Measurements from ENCODE around the gene SLC26A1.

SLC26A1 gene

GRCh38 chr4:993111-994029 is at the start of gene SLC26A1:
Gene SLC26A1, minus strand, starts transcription at chr4:993404. Its CDS starts 1,701 bp downstream, at chr4:991703.
- DNase-seq, result no peak

GRCh38 chr4:1042352-1043055 is 49.3 kb upstream of the SLC26A1 start:
- no peak for DNase-seq

- no peak for DNase-seq
Observed at GRCh38 chr4:1041936-1042330, 48.7 kb upstream of the SLC26A1 start.

GRCh38 chr4:1041147-1041935 is 48.1 kb upstream of the SLC26A1 start:
- DNase-seq, result no peak

- DNase-seq, result no peak
Observed at GRCh38 chr4:1040344-1041146, 47.3 kb upstream of the SLC26A1 start.

GRCh38 chr4:1039493-1040343 is 46.5 kb upstream of the SLC26A1 start:
- DNase-seq, result no peak

- no peak for DNase-seq
Observed at GRCh38 chr4:1038948-1039492, 45.8 kb upstream of the SLC26A1 start.

GRCh38 chr4:1036976-1037810 is 44.0 kb upstream of the SLC26A1 start:
- DNase-seq, result no peak

GRCh38 chr4:1036095-1036494 is 42.9 kb upstream of the SLC26A1 start:
- no peak for DNase-seq

GRCh38 chr4:1035510-1035909 is 42.3 kb upstream of the SLC26A1 start:
- DNase-seq, result no peak

GRCh38 chr4:1033840-1034551 is 40.8 kb upstream of the SLC26A1 start:
- no peak for DNase-seq

GRCh38 chr4:1032861-1033260 is 39.7 kb upstream of the SLC26A1 start:
- no peak for DNase-seq

GRCh38 chr4:1031956-1032795 is 39.0 kb upstream of the SLC26A1 start:
- DNase-seq, result no peak

- no peak for DNase-seq
Observed at GRCh38 chr4:1031346-1031745, 38.1 kb upstream of the SLC26A1 start.

- no peak for DNase-seq
Observed at GRCh38 chr4:1030559-1030958, 37.4 kb upstream of the SLC26A1 start.

GRCh38 chr4:1030031-1030430 is 36.8 kb upstream of the SLC26A1 start:
- DNase-seq, result no peak

GRCh38 chr4:1029529-1029928 is 36.3 kb upstream of the SLC26A1 start:
- no peak for DNase-seq

GRCh38 chr4:1028574-1029220 is 35.5 kb upstream of the SLC26A1 start:
- no peak for DNase-seq

Data from NCI-H524 treated with DMSO at 0.1 percent for 48 hours (cell line).